HL-60 (cell line): ENCODE measurements around the gene SOX6.

ENCODE experiments used
- DNase-seq, 2 experiments: peaks; one replicate each; pipeline ENCODE4 v3.0.0-alpha.2; 2010 to 2020; ENCODE audit warnings: low read depth in 1 of 2, low spot score in 1 of 2
- H3K27ac ChIP-seq: fragments of 250-450 bp; sonication (Bioruptor Pico); replicated peaks from 2 replicates; pipeline ENCODE4 v1.5.1; 2020; ENCODE audit warnings: mild to moderate bottlenecking, moderate library complexity
- H3K27me3 ChIP-seq: fragments of 250-450 bp; sonication (Bioruptor Pico); 2 replicates; pipeline ENCODE4 v1.5.1; 2021; ENCODE audit warnings: mild to moderate bottlenecking, moderate library complexity; ENCODE audit not compliant: insufficient read depth, poor library complexity, severe bottlenecking
- H3K4me3 ChIP-seq: replicated peaks from 2 replicates; pipeline ENCODE4 v1.5.1; 2011; ENCODE audit warnings: mild to moderate bottlenecking, control low read depth, low read length; ENCODE audit not compliant: insufficient read depth
- CTCF ChIP-seq: IDR thresholded peaks from one replicate; pipeline ENCODE4 v1.5.1; 2011; ENCODE audit warnings: low read length, control low read depth, inconsistent platforms; ENCODE audit not compliant: insufficient read depth
- GABPA ChIP-seq: IDR thresholded peaks from 2 replicates; pipeline ENCODE4 v1.6.1; 2012; ENCODE audit warnings: low read depth
- POLR2AphosphoS5 ChIP-seq: IDR thresholded peaks from 2 replicates; pipeline ENCODE4 v1.6.1; 2012; ENCODE audit warnings: low read depth
- REST ChIP-seq: IDR thresholded peaks from 2 replicates; pipeline ENCODE4 v1.6.1; 2012; ENCODE audit warnings: low read depth; ENCODE audit not compliant: insufficient replicate concordance
- SPI1 ChIP-seq: IDR thresholded peaks from 2 replicates; pipeline ENCODE4 v1.6.1; 2012; ENCODE audit warnings: low read depth, mild to moderate bottlenecking, borderline replicate concordance

SOX6 gene

DNA sequence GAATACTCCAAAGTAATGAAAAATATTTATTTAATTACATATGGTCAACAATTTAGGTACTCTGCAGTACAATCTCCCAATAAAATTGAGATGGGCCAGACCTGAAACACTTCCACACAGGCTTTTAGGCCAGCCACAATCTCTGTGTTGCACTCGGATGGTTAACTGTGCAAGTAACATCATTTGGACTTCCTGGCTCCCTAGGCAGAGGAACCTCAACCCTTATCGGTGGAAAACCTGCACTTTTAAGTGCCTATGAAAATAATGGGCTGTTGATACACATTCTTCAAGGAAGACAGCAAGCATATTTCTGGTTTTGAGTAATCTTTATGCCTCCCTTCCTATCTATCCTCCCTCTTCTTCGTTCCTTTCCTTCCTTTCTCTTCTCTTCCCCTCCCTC, 343.1 kb downstream of the SOX6 start:
- TF ChIP-seq POLR2AphosphoS5 (no peak), REST (no peak), CTCF (no peak), GABPA (no peak), SPI1 (no peak)
- Histone ChIP-seq H3K4me3 (no peak overlapping the region), H3K27me3 (no peaks in the 10 kb centered on the region), H3K27ac (no peak overlapping the region)
- no peak for DNase-seq

DNA sequence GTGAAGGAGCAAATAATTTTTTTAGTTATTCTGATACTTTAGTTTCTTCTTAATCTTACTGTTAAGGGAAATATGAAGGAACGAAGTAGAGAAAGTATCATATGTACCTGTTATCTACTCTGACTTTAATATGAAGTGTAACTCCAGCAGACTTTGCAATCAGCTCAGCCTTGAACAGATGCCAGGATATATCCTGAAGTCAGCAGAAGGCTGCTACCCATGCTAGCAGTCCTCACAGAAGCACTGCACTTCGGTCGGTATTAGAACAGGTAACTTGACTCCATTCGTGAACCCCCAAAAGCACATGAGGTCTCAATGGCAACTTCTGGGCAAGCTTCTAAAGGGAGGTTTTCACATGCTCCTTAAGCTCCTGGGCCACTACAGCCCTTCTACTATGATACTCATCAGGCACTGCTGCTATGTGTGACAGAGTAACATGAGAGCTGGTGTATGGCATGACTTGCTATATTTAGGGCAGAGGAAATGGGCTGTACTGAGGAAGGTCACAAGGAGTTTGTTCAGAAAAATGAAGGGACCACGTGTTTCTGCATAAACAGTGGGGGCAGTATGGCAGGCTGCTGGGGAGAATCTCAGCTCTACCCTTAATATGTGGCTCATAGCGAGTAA, 344.1 kb downstream of the SOX6 start:
- H3K27me3 ChIP-seq = no peaks in the 10 kb centered on the region
- no peak overlapping the region for H3K4me3 ChIP-seq
- TF ChIP-seq REST = no peak
- no peak overlapping the region for H3K27ac ChIP-seq
- DNase-seq = no peak

GRCh38 chr11:16011396-16011795, 344.9 kb downstream of the SOX6 start:
- Histone ChIP-seq H3K27me3 (no peaks in the 10 kb centered on the region), H3K27ac (no peak overlapping the region), H3K4me3 (no peak overlapping the region)
- TF ChIP-seq REST (no peak), GABPA (no peak), POLR2AphosphoS5 (no peak), SPI1 (no peak), CTCF (no peak)
- no peak for DNase-seq
